ENCODE data around the gene NUTM2F.
"Not testable (repeated sequence)": the region's sequence is repeated elsewhere in the genome, so short reads cannot be mapped to it uniquely, and the experiment has no call there.

Gene NUTM2F, protein sequence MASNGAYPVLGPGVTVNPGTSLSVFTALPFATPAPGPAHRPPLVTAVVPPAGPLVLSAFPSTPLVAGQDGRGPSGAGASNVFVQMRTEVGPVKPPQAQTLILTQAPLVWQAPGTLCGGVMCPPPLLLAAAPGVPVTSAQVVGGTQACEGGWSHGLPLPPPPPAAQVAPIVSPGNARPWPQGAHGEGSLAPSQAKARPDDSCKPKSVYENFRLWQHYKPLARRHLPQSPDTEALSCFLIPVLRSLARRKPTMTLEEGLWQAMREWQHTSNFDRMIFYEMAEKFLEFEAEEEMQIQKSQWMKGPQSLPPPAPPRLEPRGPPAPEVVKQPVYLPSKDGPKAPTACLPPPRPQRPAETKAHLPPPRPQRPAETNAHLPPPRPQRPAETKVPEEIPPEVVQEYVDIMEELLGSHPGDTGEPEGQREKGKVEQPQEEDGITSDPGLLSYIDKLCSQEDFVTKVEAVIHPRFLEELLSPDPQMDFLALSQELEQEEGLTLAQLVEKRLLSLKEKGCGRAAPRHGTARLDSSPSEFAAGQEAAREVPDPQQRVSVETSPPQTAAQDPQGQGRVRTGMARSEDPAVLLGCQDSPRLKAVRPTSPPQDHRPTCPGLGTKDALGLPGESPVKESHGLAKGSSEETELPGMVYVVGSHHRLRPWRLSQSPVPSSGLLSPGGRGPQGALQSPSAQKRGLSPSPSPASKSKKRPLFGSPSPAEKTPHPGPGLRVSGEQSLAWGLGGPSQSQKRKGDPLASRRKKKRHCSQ

DNA sequence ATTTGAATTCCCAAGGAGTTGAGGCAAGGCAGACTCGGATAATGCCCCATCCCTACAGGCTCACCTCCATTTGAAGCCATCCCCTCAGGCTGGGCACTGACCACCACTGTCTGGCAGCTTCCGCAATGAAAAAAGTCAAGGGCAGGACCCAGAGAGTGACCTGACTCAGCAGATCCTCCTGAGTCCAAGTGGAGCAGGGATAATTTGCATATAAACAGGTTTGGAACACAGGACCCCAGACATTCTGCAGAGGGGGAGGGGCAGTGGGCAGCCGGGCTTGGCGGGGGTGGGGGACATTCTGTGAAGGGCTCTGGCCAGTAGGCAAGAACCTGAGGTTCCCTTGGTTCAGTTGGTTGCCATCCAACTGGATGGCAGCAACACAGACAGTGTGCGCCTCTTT is at the start of gene NUTM2F:
Gene NUTM2F, minus strand, starts transcription at position 101 of the 400 bp plus-strand sequence. Its CDS starts 21 bp downstream, at position 80.
- not testable (repeated sequence) for DNase-seq (ENCODE audit: low read depth in 3 of 3)

DNA sequence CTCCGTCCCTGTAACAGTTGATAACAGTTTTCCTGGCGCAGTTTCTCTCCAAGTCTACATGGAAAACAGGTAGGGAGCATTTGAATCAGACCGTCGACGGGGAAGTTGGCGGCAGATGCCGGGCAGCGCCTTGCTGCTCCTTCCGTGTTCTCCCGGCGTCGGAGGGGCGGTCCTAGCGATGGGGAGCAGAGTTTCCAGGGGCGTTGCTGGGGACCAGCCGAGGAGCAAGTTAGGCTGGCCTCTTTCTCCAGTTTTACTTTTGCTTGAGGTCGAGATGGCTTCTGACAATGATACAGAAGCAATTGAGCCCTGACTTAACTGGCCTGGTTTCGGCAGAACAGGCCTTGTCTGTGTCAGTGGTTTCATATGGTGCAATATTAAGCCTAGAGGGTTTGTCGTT is 46.8 kb upstream of the NUTM2F start:
- DNase-seq (ENCODE audit: low read depth in 3 of 3) = not testable (repeated sequence)

DNA sequence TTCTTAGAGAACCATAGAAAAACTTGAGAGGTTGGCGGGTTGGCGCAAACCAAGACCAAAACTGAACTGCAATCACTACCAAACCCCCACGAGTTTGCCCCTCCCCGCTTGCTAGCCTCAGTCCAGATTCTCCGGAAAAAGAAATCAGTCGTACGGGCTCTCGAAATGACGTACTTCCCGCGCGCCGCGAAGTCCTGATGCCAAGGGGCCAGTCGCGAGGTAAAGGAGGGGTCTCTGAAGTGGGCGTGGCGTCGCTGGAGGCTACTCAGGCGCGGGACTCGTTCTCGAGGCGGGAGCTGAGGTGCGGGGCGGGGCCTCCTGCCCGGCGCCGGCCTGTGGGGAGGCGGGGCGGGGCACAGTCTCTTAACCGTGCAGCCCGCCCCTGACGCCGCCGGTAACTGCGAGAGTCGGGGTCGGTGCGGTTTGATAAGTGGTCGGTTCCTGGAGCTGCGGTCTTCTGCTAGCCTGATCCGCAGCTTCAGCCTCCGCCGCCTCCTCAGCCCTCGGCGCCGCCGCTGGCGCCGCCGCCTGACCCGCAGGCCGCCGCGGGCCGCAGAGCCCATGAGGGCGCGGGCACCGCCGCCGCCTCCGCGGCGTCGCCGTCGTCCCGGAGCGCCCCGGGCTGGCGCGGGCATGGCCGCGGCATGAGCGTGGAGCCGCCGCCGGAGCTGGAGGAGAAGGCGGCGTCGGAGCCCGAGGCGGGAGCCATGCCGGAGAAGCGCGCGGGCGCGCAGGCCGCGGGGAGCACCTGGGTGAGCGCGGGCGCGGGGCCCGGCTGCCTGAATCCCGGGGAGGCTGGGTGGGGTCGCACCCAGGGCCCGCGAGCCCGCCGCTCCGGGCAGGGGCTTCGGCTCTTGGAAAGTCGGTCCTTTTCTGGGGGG is 46.0 kb upstream of the NUTM2F start:
- peak; percentile 75 to 83 (median 83) for DNase-seq (ENCODE audit: low read depth in 3 of 3)

DNA sequence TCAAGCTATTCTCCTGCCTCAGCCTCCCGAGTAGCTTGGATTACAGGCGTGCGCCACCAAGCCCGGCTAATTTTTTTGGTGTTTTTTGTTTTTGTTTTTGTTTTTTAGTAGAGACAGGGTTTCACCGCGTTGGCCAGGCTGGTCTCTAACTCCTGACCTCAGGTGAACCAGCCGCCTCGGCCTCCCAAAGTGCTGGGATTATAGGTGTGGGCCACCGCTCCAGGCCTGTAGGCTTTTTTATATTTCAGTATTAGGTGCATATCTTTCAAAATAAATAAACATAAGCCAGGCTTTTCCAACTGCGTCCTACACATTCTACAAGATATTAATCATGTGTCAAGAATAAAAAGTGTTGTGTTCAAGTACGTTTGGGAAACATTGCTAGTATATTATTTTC is 45.3 kb upstream of the NUTM2F start:
- DNase-seq (ENCODE audit: low read depth in 3 of 3) = not testable (repeated sequence)

DNA sequence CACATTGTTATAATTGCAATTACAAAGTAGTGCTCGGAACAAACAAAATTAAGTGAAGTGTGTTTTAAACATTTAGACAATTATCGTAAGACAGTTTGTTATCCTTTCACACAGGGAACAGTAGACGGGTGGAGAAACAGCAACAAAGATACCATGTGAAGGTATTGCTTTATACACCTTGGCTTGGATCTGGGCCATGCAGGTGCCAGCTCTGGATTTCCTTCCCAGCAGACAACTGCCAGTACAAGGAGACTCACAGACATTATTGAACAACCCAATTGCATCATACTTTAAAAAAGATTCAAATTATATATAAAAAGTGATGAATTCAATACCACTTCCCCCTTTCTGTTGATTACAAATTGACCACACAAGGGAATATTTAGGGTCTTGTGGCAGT is 41.8 kb upstream of the NUTM2F start:
- not testable (repeated sequence) for DNase-seq (ENCODE audit: low read depth in 3 of 3)

DNA sequence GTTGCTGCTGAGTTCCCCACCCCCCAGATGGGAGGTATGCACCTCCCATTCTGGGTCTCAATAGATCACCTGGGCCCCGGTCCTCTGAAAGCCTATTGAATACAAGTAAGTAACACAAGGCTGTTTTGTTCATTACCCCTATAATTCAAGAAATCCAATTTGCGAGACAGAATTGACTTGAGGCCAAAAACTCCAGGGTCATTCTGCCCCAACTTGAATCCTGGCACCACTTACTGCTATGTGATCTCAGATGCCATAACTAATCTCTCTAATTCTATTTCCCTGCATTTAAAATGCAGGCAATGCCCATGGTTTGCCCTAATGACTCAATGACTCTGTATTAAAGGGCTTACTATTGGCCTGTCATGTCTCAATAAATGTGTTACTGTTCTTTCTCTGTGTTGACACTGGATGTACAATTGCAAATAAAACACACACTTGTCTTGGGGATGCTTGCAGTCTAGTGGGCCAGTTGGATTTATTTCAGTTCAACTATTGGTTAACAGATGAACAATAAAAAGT is 35.7 kb upstream of the NUTM2F start:
- not testable (repeated sequence) for DNase-seq (ENCODE audit: low read depth in 3 of 3)

DNA sequence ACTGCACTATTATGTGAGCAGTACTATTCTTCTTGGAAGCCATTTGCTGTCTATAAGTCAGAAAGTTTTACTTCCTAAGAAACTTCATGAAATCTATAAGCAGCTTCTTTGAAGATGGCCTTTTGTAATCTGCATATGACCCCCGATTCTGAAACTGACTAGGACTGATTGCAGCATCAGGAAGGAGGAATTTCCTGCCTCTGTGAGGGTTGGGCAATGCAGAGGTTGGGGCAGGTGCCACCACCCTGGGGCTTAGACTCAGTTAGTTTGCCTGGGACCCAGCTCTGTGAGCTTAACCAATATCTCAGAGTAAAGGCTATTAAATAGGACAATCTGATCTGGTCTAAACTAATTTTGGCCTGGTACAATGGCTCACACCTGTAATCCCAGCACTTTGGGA is 28.7 kb upstream of the NUTM2F start:
- not testable (repeated sequence) for DNase-seq (ENCODE audit: low read depth in 3 of 3)

DNA sequence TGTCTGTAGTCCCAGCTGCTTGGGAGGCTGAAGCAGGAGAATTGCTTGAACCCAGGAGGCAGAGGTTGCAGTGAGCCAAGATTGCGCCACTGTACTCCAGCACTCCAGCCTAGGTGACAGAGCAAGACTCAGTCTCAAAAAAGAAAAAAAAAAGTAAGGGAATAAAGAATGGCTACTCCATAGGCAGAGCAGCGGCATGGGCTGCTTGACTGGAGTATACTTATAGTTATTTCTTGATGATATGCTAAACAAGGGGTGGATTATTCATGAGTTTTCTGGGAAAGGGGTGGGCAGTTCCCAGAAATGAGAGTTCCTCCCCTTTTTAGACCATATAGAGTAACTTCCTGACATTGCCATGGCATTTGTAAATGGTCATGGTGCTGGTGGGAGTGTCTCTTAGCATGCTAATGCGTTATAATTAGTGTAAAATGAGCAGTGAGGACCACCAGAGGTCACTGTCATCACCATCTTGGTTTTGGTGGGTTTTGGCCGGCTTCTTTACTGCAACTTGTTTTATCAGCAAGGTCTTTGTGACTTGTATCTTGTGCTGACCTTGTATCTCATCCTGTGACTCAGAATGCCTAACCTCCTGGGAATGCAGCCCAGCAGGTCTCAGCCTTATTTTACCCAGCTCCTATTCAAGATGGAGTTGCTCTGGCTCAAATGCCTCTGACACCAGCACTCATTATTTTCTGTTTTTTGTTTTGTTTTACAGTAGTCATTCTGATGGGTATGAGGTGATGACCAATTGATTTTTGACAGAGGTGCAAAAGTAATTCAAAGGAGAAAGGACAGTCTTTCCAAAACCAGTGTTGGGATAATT is 23.7 kb upstream of the NUTM2F start:
- DNase-seq (ENCODE audit: low read depth in 3 of 3) = not testable (repeated sequence)

DNA sequence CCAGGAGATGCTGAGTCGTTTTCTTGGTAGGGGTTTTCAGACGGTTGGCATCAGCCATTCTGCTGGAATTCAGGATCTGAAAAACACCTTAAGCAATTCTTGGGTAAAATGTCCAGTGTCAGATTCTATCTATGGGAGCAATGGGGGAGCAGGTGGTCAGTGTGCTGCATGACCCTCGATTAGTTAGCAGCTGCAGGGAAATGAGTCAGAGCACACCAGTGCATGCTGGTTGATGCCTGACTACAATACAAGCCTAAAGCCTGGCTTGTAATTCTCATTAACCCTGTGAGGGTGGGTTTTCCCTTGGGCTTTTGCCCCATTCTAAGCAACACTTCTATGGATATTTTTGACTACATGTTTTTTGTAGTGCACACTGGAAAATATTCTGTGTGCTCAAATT is 20.3 kb upstream of the NUTM2F start:
- DNase-seq (ENCODE audit: low read depth in 3 of 3) = not testable (repeated sequence)

DNA sequence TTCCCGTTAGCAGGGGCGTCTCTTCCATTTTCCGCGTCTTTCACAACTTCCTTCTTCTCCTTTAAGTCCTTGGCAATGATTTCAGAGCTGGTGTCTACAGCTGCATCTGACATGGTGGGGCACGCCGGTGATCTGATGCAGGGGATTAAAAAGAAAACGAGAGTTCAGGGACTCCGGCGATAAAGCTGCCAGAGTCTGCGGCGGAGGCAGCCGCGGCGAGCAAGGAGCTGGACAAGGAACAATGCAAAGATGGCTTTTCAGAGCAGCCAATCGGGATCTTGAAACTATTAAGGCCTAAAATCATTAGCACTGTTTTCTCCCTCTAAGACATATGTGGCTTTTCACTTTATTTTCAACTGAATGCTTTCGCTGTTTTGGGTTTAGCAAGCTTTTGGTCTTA is 19.0 kb upstream of the NUTM2F start:
- not testable (repeated sequence) for DNase-seq (ENCODE audit: low read depth in 3 of 3)

DNA sequence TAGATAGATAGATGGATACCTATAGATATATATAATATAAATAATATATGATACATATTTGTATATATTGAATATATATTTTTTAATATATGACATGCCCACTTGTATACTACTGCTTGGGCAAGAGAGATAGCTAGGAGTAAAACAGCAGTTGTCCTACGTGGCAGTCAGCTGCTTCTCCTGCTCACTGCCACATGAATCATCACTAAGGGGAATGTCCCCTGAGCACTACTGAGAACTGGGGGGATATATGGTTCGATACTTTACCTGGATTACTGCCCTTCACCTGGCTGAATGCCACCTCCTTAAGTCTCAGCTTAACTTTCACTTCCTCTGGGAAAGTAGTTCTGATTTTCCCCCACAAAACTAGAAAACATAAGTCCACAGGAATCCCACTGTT is 13.3 kb upstream of the NUTM2F start:
- DNase-seq (ENCODE audit: low read depth in 3 of 3) = not testable (repeated sequence)

DNA sequence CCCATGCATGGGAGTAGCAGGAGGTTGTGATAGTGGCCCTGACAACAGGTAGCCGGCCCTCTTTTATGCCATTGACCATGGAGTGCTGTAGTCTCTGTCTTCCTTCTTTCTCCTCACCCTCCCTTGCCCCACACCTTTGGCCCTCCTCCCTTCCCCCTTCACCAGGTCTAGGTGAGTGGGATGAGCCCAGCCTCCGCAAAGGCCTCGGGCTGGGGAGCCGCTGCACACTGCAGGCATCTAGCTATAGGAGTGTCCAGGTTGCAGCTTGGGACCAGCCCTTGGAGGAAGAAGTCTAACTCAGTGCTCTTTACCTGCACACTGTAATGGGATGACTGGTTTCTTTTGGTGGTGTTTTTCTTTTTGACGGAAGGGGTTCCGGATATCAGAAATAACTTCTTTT is 12.3 kb upstream of the NUTM2F start:
- DNase-seq (ENCODE audit: low read depth in 3 of 3) = not testable (repeated sequence)

DNA sequence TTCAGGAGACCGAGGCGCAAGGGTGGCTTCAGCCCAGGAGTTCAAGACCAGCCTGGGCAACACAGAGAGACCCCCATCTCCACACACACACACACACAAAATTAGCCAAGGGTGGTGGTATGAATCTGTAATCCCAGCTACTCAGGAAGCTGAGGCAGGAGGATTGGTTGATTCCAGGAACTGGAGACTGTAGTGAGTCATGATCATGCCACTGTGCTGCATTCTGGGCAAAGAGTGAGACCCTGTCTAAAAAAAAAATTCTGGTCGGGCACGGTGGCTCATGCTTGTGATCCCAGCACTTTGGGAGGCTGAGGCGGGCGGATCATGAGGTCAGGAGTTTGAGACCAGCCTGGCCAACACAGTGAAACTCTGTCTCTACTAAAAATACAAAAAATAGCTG is 11.2 kb upstream of the NUTM2F start:
- DNase-seq (ENCODE audit: low read depth in 3 of 3) = not testable (repeated sequence)

DNA sequence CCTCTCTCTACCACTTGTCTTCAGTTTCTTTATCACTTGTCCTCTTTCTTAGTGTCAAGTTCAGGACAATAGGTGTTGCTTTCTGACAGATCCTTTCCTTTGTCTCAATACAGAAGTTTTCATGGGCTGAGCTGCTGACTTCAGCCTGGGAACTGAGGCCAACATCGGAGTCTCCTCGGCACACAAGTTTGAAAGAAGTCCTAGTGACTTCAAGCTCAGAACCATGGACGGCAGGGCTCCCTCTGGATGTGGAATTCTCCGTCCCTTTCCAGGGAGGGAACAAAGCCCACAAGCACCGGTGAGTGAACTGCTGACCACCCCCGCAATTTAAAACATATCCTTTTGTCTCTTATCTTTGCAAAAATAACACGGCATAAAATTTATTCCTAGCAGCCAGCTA is 10.3 kb upstream of the NUTM2F start:
- not testable (repeated sequence) for DNase-seq (ENCODE audit: low read depth in 3 of 3)

DNA sequence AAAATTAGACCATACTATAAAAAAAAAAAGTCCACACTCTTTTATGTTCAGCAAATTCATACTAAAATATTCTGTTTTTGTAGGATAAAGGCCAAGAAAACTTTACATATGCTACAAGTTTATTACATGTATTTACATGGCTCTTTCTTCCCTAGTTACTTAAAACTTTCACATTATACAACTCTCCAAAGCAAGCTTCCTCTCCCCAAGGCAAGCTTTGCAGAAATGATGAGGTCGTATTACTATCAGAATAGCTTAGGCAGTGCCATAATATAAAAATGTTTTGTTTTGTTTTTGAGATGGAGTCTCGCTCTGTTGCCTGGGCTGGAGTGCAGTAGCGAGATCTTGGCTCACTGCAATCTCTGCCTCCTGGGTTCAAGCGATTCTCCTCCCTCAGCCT is 8.0 kb upstream of the NUTM2F start:
- DNase-seq (ENCODE audit: low read depth in 3 of 3) = not testable (repeated sequence)

DNA sequence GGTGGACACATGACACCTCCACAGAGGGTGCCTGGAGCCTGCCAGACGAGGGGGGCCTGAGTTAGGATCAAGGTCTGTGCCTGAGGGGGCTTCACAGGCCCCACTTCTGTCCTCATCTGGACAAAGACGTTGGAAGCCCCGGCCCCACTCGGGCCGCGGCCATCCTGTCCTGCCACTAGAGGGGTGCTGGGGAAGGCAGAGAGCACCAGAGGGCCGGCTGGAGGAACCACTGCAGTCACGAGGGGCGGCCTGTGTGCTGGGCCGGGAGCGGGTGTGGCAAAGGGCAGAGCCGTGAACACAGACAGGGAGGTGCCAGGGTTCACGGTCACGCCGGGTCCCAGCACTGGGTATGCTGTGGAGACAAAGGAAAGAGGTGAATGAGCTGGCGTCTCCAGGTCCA is 2.9 kb downstream of the NUTM2F start:
- DNase-seq (ENCODE audit: low read depth in 3 of 3) = not testable (repeated sequence)

DNA sequence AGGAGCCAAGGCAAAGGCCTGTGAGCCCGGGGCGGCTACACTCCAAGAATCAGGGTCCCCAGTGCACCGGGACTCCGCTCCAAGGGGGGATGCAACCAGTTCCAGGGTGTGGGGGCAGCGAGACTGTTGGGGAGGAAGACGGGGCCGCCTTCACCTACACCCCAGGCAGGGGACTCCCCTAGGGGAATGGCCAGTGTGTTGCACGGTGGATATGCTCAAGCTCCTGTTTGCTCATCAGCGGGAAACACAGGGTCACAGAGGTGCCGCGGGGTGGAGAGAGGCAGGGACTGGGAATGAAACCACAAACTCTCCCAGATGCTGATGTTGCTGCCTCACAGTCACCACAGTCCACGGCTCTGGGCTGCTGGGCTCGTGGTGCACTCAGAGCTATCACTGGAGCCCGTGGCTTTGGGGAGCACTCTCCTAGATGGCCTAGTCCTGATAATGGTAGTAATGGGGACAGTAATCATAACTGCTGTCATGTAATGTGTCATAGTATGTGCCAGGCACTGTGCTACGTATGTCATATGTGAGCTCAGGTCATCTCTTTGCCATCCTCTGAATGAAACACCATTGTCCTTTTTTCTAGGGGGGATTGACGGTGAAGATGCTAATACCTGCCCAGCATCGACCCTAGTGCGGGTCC is 5.2 kb downstream of the NUTM2F start:
- not testable (repeated sequence) for DNase-seq (ENCODE audit: low read depth in 3 of 3)

DNA sequence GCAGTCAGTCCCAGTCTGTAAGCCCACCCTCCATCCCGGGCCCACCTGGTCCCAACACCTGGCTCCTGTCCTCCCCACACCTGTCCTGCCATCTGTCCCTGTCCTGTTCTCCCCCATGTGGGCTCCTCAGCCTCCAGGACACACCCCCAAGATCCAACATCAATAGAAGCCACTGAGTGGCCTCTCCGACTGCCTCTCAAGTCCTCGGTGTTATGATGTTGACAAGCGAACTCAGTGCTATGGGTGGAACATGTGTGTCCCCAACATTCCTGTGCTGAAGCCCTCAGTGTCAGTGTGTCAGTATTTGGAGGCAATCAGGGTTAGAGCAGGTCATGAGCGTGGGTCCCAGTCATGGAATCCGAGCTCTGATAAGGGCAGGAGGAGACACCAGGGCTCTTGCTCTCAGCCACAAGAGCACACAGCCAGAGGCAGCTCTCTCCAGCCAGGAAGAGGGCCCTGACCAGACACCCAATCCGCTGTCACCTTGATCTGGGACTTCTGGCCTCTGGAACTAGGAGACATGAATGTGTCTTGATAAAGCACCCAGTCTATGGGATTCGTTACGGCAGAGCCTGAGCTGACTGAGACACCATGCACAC is 6.0 kb downstream of the NUTM2F start:
- not testable (repeated sequence) for DNase-seq (ENCODE audit: low read depth in 3 of 3)

DNA sequence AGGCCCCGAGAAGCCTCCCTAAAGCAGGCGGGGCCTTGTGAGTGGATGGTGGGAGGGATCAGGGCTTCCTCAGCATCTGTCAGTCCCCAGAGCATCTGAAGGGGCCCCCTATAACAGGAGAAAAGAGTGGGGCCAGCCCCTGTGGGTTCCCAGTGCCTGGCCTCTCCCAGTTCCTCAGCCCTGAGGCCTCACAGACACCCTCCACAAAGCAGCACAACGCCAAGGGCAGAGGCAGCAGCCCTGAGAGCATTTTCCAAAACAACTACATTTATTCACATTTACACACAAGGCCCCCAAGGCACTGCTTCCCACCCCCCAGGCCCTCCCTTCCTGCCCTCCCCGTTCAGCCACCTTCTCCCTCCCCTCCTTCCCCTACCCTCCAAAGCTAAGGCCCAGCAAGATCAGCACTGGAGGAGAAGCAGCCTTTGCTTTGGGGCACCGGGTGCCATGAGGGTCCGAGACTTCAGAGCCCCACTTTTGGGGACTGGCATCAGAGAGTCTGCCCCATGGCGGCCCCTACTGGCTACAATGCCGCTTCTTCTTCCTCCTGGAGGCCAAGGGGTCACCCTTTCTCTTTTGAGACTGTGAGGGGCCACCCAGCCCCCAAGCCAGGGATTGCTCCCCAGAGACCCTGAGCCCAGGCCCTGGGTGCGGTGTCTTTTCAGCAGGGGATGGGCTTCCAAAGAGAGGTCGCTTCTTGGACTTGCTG is 10.3 kb downstream of the NUTM2F start:
- DNase-seq (ENCODE audit: low read depth in 3 of 3) = not testable (repeated sequence)
